ENCODE measurements around the gene RASA3.

DNA sequence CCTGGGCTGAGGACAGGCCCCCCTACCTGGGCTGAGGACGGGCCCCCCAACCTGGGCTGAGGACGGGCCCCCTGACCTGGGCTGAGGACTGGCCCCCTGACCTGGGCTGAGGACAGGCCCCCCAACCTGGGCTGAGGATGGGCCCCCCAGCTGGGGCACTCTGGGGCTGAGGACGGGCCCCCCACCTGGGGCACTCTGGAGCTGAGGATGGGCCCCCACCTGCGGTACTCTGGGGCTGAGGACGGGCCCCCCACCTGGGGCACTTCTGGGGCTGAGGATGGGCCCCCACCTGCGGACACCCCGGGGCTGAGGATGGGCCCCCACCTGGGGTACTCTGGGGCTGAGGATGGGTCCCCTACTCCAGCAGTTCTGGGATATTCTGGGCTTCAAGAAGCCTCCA, 65.5 kb downstream of the RASA3 start:
- TF ChIP-seq, protein P1, sequence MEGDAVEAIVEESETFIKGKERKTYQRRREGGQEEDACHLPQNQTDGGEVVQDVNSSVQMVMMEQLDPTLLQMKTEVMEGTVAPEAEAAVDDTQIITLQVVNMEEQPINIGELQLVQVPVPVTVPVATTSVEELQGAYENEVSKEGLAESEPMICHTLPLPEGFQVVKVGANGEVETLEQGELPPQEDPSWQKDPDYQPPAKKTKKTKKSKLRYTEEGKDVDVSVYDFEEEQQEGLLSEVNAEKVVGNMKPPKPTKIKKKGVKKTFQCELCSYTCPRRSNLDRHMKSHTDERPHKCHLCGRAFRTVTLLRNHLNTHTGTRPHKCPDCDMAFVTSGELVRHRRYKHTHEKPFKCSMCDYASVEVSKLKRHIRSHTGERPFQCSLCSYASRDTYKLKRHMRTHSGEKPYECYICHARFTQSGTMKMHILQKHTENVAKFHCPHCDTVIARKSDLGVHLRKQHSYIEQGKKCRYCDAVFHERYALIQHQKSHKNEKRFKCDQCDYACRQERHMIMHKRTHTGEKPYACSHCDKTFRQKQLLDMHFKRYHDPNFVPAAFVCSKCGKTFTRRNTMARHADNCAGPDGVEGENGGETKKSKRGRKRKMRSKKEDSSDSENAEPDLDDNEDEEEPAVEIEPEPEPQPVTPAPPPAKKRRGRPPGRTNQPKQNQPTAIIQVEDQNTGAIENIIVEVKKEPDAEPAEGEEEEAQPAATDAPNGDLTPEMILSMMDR (conservative IDR thresholded peaks at IDR 0.05; ENCODE audit: low read length), result no peak
- no peak for TF ChIP-seq EZH2phosphoT487 (IDR thresholded peaks at IDR 0.05; ENCODE audit: borderline replicate concordance, low read depth, low read length)
